ENCODE data around the gene FLNB. TPM values are rescaled to one million over a fixed set of nuclear protein-coding genes. Genes with fewer than 3 reads are reported as not detected.

Gene FLNB
- total RNA-seq, 1 experiment from 2014 or later = 147 TPM

GRCh38 chr3:58164199-58164879 is 156.1 kb downstream of the FLNB start:
- DNase-seq = peak; percentile 74
- TF ChIP-seq, protein P1, sequence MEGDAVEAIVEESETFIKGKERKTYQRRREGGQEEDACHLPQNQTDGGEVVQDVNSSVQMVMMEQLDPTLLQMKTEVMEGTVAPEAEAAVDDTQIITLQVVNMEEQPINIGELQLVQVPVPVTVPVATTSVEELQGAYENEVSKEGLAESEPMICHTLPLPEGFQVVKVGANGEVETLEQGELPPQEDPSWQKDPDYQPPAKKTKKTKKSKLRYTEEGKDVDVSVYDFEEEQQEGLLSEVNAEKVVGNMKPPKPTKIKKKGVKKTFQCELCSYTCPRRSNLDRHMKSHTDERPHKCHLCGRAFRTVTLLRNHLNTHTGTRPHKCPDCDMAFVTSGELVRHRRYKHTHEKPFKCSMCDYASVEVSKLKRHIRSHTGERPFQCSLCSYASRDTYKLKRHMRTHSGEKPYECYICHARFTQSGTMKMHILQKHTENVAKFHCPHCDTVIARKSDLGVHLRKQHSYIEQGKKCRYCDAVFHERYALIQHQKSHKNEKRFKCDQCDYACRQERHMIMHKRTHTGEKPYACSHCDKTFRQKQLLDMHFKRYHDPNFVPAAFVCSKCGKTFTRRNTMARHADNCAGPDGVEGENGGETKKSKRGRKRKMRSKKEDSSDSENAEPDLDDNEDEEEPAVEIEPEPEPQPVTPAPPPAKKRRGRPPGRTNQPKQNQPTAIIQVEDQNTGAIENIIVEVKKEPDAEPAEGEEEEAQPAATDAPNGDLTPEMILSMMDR (IDR thresholded peaks at IDR 0.05; ENCODE audit: unreplicated experiment) = no peak
- Mint-ChIP-seq H3K36me3 (ENCODE audit: insufficient read depth, unreplicated experiment) (peaks cover 63% of the 10 kb centered on the region), H3K4me1 (ENCODE audit: low read depth, unreplicated experiment) (peaks cover 44% of the 10 kb centered on the region), H3K27ac (ENCODE audit: unreplicated experiment) (peak overlapping the region; percentile 38), H3K9me3 (ENCODE audit: low read depth, unreplicated experiment) (peaks cover 2% of the 10 kb centered on the region), H3K27me3 (ENCODE audit: unreplicated experiment) (no peaks in the 10 kb centered on the region), H3K4me3 (ENCODE audit: low read depth, unreplicated experiment) (no peak overlapping the region)
- CTCF ChIA-PET = no interaction called here
- no TSS peak for BruUV-seq (replicated peaks)
- intact Hi-C loops (cut with micrococcal nuclease; ENCODE audit: unreplicated experiment) = no loop called here

- peaks cover 59% of the 10 kb centered on the region for H3K36me3 Mint-ChIP-seq (ENCODE audit: insufficient read depth, unreplicated experiment)
- no TSS peak for BruUV-seq (replicated peaks)
- peaks cover 2% of the 10 kb centered on the region for H3K9me3 Mint-ChIP-seq (ENCODE audit: low read depth, unreplicated experiment)
- intact Hi-C loops (cut with micrococcal nuclease; ENCODE audit: unreplicated experiment) = no loop called here
- CTCF ChIA-PET = interaction anchor here (0.6 to 1.1 kb wide), 2 partner anchors 14 to 158 kb away, joined by 3 read pairs; no protein-coding TSS in a partner anchor
- H3K27ac Mint-ChIP-seq (ENCODE audit: unreplicated experiment) = no peak overlapping the region
- TF ChIP-seq, protein P1 (IDR thresholded peaks at IDR 0.05; ENCODE audit: unreplicated experiment) = no peak
- peaks cover 44% of the 10 kb centered on the region for H3K4me1 Mint-ChIP-seq (ENCODE audit: low read depth, unreplicated experiment)
- no peak overlapping the region for H3K4me3 Mint-ChIP-seq (ENCODE audit: low read depth, unreplicated experiment)
- no peaks in the 10 kb centered on the region for H3K27me3 Mint-ChIP-seq (ENCODE audit: unreplicated experiment)
- no peak for DNase-seq
Measured at GRCh38 chr3:58164906-58165821, 156.9 kb downstream of the FLNB start.

DNA sequence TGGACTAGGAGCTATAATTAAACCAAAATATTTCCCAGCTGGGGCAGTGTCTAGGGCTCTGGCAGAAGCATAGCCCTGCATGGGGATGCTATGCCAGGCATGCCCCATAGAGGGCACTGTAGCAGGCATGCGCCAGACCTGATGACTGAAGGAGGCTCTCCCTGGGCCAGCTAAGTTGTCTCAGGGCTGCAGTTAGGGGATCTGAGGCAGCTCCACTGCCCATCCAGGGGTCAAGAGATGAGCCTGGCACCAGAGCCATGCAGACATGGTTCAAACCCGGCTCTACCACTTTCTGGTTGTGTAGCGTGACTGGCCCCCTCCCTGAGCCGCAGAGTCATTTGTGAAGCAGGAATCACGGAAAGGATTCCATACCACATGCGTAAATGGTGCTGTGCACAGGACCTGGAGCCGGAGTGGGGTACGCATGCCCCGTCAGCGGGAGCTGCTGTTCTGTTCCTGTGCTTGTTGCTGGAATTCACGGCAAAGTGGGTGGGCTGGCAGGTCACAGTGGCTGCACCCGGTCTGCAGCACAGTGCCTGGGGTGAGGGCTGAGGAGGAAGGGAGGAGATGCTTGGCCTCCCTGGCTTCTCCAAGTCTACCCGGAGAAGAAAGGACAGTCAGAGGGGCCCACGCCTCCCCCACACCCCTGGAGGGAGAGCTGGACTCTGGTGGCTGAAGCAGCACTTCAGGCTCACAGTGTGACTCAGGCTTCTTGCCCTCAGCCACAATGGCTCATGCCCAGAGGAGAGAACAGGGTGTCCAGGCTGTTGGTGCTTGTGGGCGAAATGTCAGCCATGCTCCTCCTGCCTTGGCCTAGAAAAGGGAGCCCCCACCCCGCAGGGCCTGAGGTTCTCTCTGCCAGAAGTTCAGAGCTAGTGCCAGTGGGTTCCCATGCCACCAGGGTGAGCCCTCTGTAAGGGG is 159.5 kb downstream of the FLNB start:
- CTCF ChIA-PET = interaction anchor here (0.5 to 0.8 kb wide), 3 partner anchors 20 to 373 kb away, joined by 3 to 6 read pairs (median 3); no protein-coding TSS in a partner anchor
- Mint-ChIP-seq H3K4me3 (ENCODE audit: low read depth, unreplicated experiment) (no peak overlapping the region), H3K27ac (ENCODE audit: unreplicated experiment) (no peak overlapping the region), H3K9me3 (ENCODE audit: low read depth, unreplicated experiment) (no peaks in the 10 kb centered on the region), H3K36me3 (ENCODE audit: insufficient read depth, unreplicated experiment) (peaks cover 53% of the 10 kb centered on the region), H3K4me1 (ENCODE audit: low read depth, unreplicated experiment) (peaks cover 23% of the 10 kb centered on the region), H3K27me3 (ENCODE audit: unreplicated experiment) (no peaks in the 10 kb centered on the region)
- TF ChIP-seq, protein P1 (IDR thresholded peaks at IDR 0.05; ENCODE audit: unreplicated experiment) = peak; percentile 76
- intact Hi-C loops (cut with micrococcal nuclease; ENCODE audit: unreplicated experiment) = no loop called here
- no TSS peak for BruUV-seq (replicated peaks)
- peak; percentile 77 for DNase-seq

GRCh38 chr3:58168498-58168897 is 160.3 kb downstream of the FLNB start:
- Mint-ChIP-seq H3K27ac (ENCODE audit: unreplicated experiment) (no peak overlapping the region), H3K4me1 (ENCODE audit: low read depth, unreplicated experiment) (peaks cover 24% of the 10 kb centered on the region), H3K9me3 (ENCODE audit: low read depth, unreplicated experiment) (no peaks in the 10 kb centered on the region), H3K4me3 (ENCODE audit: low read depth, unreplicated experiment) (no peak overlapping the region), H3K36me3 (ENCODE audit: insufficient read depth, unreplicated experiment) (peaks cover 47% of the 10 kb centered on the region), H3K27me3 (ENCODE audit: unreplicated experiment) (no peaks in the 10 kb centered on the region)
- intact Hi-C loops (cut with micrococcal nuclease; ENCODE audit: unreplicated experiment) = no loop called here
- no TSS peak for BruUV-seq (replicated peaks)
- no peak for DNase-seq
- CTCF ChIA-PET = interaction anchor here (0.6 kb wide), 1 partner anchor 188 kb away, joined by 3 read pairs; no protein-coding TSS in a partner anchor
- TF ChIP-seq, protein P1 (IDR thresholded peaks at IDR 0.05; ENCODE audit: unreplicated experiment) = no peak

All from Calu3 (cell line).